DMS53 treated with DMSO at 0.1 percent for 48 hours (cell line): ENCODE data around the gene GPR78.
A peak's percentile ranks its signal among the peaks of the same experiment; 100 is the strongest.

ENCODE experiments used
- DNase-seq: peaks from one replicate; lab custom pipeline; 2025; ENCODE audit not compliant: unreplicated experiment; lab: John Stamatoyannopoulos, UW

GPR78 gene

DNA sequence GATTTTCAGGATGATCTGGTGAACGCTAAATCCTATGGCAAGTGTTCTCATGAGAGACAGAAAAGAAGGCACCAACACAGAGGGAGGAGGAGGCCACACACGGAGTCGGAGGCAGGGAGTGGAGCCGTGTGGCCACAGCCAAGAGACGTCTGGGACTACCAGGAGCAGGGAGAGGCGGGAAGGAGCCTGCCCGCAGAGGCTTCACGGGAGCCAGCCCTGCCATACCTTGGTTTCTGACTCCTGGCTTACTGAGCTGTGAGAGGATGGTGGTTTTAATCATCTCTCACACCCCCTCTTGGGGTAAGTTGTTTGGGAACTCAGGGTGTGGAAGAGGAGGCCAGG lies 33.5 kb upstream of the GPR78 start:
- DNase-seq: no peak

DNA sequence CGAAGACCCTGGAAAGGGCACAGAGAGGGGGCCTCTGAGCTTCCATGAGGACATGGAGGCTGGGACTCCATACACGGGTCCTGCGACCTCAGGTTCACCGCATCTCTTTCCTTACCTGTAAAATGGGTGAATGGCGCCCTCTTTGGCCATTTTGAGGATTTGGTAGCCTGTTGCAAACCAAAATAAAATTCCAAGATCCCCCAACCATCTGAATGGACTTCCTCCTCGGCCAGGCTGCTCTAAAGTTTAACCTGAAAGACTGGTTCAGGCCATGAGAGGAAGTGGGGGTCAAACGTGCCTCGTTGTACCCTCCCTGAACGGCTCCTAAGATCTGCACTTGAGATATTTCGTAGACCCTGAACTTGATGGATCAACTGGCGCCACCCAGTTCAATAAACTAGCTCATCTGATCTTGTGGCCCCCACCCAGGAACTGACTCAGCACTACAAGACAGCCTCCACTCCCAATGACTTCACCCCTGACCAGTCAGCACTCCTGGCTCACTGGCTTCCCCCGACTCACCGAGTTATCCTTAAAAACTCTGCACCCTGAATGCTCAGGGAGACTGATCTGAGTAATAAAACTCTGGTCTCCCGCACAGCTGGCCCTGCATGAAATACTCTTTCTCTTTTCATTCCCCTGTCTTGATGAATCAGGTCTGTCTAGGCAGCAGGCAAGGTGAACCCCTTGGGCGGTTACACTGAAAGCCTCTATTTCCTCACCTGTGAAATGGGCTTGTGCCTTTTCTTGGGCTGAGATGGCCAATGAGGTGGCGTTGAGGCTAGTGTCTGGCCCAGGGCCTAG lies 32.9 kb upstream of the GPR78 start:
- peak; percentile 12 for DNase-seq

DNA sequence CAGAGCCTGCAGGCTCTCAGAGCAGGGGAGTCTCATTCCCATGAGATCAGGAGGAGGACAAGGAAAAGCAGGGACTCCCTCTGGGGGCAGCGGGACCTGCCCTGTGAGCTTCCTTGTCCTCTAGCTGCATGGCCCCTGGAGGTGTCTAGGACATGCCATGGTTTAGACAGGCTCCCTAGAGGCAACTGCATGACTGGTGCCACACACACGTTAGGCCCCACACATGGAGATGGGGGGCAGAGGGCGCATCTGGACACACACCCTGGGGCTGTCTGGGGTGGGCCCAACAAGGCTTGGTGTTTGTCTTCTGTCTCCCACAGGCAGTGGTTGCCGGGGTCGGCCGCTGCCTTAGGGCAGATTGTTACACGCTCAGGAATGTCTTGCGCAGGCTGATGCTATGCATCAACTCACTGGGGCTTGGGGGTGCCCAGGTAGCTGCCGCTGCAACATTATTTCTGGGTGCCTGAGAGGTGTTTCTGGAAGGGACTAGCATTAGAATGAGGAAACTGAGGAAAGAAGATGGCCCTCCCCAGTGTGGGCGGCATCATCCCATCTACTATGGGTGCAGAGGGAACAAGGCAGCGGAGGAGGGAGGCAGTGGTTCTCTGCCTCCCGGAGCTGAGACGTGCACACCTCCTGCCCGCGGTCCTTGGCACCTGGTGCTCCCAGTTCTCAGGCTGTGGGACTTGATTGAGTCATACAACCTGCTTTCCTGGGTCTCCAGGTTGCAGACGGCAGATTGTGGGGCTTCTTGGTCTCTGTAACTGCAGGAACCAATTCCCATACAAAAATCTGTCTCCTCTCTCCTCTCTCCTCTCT lies 32.1 kb upstream of the GPR78 start:
- DNase-seq: no peak

DNA sequence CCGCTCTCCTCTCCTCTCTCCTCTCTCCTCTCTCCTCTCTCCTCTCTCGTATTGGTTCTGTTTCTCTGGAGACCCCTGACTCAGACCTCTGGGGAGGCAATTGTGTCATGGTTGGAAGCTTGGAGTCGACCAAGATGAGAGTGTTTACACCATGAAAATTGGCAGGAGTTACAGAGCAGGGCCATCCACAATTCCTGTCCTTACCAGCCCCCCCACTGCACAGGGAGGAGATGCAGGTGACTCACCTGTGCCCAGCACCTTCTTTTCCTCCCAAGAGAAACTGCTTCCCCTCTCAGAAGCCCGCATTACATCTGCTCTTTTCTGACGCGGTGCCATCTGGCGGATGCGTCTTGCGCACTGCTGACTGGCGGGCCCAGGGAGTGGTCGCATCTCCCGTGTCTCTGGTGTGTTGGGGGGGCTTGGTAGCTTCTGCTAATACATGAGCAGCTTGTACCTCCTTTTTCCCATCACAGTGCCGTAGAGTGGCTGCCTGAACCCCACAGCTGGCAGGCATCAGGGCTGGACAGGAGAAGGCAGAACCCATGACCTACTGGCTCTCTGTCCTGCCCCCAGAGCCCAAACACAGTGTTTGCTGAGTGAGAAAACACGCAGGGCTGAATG lies 31.4 kb upstream of the GPR78 start:
- no peak for DNase-seq

DNA sequence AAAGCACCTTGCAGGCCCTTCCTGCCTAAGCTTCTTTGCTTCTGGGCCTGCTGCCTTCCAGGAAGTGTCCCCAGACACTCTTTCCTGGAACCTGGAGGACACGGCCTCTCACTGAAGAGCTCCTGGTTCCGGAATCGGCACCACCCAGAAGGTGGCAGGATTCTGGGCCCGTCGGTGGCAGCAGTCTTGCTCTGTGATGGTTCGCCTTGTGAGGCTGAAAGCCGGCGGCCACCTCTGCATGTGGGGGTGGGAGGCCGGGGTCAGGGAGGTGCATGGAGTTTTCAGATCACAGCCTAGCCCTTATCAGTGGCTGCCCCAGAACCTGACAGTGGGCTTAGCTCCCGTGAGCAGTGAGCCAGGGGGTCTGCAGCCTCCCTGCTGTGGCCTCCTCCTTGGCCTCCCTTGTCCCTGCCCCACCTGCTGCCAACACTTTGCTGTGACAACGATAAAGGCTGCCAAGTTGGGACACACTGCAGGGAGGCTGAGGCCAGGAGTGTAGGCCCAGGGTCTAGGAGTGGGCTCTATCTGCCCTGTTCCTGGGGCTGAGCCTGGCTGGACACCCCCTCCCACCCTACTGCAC lies 30.8 kb upstream of the GPR78 start:
- no peak for DNase-seq

DNA sequence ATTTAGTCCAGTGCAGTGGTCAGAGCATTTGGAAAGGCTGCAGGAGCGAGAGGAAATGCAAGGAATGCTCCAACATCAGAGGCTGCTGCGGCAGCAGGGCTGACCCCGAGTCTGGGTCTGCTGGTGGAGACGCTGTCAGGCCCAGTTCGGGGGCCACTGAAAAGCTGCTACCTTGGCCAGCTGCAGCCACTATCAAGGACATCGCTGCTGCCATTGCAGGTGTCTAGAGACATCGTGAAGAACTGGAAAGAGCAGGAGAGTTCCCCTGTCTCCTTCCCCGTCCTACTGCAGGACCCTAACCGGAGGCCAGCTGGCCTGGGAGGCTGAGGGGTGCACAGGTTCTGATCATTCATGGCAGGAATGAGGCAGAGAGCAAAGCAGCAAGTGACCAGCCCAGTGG lies 29.5 kb upstream of the GPR78 start:
- no peak for DNase-seq

DNA sequence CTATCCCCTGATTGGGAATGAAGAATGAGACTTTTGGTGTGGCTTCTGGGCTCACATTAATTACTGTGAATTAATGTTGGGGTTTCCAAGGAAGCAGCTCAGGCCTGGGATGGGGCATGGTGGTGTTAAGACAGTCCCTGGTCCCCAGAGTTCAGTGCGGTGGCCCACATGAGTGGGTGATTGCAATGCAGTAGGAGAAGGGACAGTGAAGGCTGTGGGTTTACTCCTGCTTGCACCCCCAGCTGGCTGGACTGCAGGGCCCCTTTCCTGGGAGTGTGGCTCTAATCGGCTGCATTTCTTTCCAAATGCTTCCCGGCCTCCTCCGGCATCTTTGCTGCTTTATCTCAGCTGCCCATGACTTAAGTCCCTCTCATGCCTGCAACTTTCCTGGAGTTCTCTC lies 28.2 kb upstream of the GPR78 start:
- no peak for DNase-seq

DNA sequence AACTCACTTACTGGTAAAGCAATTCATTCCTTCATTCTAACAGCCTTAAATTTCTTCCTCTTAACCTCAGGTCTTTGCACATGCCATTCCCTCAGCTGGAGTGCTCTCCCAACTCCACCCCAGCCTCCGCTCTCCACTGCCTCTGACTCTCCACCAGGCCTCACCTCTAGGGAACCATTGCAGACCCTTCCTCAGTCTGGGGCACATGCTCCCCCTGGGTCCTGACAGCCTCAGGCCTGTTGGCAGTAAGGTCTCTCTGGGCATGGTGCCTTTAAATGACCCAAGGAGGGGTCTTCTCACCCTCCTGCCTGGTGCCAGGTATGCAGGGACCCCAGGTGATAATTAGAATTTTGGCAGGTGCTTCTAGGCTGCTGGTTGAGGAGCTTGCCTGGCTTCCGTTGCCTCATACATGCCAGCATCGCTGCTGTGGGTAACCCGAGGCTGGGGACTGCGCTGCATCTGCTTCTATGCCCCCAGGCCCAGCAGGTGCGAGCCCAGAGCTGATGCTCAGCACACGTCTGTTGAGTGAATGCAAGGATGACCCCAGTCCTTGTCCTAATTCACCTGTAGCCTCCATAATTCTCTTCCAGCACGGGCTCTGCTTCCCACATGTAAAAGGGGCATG lies 27.5 kb upstream of the GPR78 start:
- DNase-seq: no peak

DNA sequence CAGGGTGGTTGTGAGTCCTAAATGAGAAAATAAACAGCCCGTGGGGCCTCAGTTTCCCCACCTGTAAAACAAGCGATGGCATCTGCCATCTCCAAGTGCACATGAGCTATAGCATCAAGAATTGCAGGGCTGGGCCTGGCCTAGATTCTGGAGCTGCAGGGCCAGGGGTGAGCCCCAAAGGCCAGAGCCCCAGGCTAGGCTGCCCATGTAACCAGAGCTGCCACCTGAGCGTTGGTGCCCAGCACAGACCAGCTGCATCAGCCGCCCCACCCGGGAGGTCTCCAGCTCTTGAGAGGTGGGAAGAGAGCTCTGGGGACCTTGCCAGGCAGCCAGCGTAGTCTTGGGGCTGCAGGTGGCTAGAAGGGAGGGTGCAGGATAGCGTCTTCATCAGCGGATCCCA lies 27.0 kb upstream of the GPR78 start:
- DNase-seq: no peak

DNA sequence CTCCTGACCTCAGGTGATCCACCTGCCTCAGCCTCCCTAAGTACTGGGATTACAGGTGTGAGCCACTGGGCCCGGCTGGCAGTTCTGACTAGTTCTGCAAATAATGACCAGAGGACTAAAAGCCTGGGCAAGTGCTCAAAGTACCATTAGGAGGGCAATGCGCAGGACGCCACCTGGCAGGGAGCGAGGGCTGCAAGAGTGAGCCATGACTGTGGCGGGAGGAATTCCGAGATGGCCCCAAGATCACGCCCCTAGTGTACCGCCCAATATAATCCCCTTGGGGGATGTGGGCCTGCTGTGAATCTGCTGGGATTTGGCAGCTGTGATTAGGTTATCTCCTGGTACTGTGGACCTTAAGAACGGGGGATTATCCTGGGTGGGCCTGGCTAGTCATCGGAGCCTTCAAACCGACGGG lies 26.2 kb upstream of the GPR78 start:
- no peak for DNase-seq

DNA sequence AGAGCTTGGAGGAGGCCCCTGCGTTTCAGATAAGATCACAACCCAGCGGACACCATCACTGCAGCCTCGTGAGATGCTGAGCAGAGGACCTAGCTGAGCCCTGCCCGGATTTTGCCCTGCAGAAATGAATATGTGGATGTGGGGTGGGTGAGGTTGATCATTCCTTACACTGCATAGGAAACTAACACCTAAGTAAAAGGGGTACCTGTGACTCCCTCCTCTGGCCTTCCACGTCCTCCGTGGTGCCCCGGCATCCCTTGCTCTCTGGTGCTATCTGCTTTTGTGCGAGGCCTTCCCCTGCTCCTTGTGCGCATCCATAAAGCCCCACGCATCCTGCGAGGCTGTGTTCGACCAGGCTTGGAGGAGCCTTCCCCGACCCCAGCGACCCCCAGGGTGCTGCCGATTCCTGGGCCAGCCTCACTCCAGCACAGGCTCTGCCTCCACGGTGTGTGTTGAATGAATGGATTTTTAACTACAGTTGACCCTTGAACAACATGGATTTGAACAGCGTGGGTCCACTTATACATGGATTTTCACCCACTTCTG lies 25.6 kb upstream of the GPR78 start:
- no peak for DNase-seq

DNA sequence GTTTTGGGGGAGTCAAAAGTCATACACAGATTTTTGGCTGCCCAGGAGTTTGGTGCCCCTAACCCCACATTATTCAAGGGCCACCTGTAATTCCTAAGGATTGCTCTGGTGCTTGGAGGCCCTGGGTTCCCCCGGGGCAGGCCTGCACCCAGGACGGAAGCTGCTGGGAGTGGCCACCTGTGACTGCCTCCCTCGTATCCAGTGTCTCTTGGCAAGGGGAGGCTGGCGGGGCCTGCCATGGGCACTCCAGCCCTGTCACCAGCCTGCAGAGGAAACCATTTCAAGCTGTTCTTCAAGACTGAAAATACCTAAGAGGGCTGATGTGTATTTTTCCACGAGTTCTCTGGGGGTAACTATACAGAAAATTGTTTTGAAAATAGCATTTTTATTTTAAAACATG lies 24.5 kb upstream of the GPR78 start:
- DNase-seq: no peak

DNA sequence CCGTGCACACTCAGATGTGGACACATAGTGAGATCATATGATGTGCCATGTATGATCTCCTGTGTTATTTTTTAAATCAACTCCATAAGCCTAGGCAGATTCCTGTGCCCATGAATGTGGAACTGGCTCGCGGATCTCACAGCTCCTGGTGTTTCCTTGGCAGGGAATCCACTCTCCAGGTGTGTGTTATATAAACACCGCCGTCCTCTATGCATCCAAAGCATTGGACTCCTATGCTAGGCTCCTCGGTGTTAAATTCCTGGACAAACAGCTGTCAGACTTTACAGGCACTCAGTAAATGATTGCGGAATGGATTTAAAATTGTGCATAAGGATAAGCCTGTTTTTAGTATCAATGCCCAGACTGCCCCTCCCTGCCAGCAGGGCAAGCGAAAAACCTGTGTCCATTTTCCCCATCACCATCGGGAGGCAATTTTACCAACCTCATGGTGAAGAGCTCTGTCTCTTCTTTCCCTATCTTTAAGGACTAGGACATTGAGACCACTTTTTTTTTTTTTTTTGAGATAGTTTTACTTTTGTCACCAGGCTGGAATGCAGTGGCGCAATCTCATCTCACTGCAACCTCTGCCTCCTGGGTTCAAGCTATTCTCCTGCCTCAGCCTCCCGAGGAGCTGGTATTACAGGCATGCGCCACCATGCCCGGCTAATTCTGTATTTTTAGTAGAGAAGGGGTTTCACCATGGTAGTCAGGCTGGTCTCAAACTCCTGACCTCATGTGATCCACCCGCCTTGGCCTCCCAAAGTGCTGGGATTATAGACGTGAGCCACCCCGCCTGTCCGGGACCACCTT lies 23.6 kb upstream of the GPR78 start:
- DNase-seq: no peak

DNA sequence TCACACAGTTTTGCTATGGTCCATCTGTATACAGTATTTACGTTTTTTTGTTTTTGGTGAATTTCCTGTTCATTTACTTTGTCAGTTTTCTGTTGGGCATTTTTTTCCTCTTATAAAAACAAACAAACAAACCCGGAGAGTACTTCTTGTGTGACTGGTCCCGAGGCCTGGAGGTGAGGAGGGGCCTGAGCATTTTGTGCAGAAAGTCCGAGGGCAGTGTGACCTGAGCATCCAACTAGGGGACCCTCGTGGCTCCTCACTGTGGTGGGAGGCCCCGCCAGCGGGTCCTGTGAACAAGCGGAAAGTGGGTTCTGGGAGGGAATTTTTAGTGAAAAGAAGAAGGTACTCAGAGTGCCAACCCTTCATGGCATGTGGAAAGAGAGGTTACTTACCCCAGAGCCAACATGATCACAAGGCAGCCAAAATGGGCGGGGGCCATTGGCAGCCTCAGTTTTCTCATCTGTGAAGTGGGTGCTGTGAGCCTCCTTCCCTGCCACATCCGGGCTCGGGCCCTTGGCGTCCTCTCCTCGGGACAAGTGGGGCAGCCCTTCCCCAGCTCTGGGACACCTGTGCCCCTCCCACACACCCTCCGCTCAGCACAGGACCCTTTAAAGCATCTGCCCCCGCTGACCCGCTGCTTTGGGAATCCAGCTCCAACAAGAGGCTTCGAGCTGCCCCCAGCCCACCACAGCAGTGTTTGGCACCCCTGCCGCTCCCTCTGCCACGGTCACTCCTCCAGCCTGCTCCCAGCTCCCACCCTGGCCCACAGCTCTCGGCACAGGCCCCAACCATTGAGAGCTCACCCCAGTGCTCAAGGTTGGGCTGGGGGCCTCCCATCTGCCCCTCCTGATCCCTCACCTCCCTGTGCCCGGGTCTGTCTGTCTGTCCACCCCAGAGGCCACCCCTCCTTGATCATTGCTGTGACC lies 22.8 kb upstream of the GPR78 start:
- no peak for DNase-seq

DNA sequence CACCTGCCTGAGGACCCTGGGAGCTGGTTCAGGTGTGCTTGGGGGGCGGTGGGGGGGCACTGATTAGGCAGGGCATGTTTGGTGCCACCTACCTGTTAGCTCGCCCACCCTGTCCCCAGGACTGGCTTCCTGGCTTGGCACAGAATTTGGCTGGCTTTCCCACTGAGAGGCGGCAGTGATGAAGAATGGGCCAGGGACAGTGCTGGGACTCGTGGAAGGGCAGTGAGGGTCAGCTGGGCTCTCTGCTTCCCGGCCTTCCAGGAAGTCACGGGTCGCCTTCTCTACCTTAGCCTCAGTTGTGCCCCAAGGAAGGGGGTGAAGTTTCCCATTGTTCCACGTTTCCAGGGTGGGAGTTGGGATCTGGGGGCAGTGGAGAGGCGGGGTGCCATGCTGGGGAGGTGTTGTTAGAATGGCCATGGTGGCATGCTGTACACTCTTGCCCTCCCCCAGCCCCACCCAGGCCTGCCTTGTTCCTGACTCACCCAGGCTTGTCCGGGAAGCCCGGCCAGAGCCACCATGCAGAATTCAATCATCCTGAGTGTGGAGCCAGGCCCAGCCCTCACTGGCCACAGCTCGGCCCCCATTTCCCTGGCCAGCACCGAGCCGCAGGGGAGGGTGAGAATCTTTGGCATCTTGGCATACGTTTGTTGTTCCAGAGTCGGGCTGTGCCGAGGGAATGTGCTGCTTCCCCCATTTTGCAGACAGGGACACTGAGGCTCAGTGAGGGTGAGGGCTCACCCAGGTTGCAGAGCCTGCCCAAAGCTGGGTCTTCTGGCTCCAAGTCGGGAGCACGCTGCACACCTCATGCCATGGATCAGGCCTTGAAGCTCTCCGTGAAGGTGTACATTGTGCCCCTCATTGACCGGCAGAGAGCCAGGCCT lies 21.9 kb upstream of the GPR78 start:
- DNase-seq: no peak

DNA sequence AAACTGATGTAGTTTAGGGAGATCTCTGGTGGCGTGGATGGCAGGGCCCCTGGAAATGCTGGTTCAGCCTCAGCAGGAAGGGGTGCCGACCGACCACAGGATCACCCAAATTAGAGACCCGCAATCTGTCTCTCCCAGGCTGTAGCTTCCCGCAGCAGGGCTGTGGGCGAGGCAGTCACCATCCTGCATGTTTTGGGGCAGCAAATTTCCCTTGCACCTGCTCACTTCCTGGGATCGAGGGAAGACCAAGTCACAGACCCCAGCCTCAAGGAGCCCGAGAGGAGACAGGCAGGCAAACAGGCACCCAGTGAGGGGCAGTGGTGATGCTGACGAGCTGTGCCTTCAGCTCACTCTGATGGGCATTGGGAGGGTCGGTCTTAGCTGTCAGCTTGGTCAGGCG lies 21.2 kb upstream of the GPR78 start:
- no peak for DNase-seq

DNA sequence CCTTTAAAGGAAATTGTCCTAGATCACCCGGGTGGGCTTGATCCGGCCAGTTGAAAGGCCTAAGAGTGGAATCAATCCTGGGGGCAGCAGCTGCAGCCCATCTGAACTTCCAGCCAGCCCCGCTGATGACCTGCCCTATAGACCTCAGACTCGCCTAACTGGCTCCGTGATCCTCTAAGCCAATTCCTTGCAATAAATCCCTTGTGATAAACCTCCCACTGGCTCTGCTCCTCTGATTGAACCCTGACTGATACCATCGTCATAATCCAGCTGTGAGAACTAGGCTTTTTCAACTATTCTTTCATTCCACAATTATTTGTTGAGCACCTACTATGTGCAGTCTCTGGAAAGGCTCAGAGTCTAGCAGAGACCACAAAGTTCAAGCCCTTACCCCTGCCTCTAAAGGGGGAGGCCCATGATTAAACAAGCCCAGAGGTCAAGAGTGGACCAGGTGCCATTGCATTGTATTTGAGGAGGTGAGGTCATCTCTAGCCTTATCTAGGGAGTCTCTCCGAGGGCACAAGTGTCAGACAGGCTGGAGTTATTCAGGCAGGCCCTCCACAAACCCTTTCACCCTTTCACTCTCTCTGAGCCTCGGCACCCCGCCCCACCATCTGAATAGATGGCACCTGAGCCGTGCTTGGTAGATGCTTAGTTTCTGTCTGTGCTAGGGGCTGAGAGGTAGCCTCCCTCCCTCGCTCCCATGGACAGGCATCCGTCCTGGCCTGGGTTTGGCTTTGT lies 20.5 kb upstream of the GPR78 start:
- no peak for DNase-seq
